Suprapubic skin (tissue), 4 donors: ENCODE data around the gene TYRO3. TPM values are rescaled to one million over a fixed set of nuclear protein-coding genes. Genes with fewer than 3 reads are reported as not detected.
A peak's percentile ranks its signal among the peaks of the same experiment; 100 is the strongest.

ENCODE experiments used
- DNase-seq, 2 donors: peaks; one replicate each; pipeline ENCODE4 v3.0.0-alpha.2; 2019; ENCODE audit warnings: low spot score in 2 of 2
- H3K27ac ChIP-seq: fragments of 200-600 bp; sonication (generic); one replicate; pipeline ENCODE4 v1.5.1; 2019
- H3K27me3 ChIP-seq: fragments of 200-600 bp; sonication (generic); one replicate; pipeline ENCODE4 v1.5.1; 2019
- H3K36me3 ChIP-seq: fragments of 200-600 bp; sonication (generic); one replicate; pipeline ENCODE4 v1.5.1; 2019
- H3K4me1 ChIP-seq: fragments of 200-600 bp; sonication (generic); one replicate; pipeline ENCODE4 v1.5.1; 2019
- H3K4me3 ChIP-seq: fragments of 200-600 bp; sonication (generic); one replicate; pipeline ENCODE4 v1.5.1; 2019; ENCODE audit warnings: mild to moderate bottlenecking
- H3K9me3 ChIP-seq: fragments of 200-600 bp; sonication (generic); one replicate; pipeline ENCODE4 v1.5.1; 2019
- CTCF ChIP-seq, 2 donors: fragments of 200-600 bp in 1 of 2; fragments of 450-650 bp in 1 of 2; sonication (generic) in 1 of 2; IDR thresholded peaks; one replicate each; pipeline ENCODE4 v1.5.1; 2016 to 2019; ENCODE audit warnings: antibody characterized with exemption in 2 of 2, mild to moderate bottlenecking in 1 of 2, moderate library complexity in 1 of 2
- EP300 ChIP-seq: sonication (generic); formaldehyde crosslinking; IDR thresholded peaks from one replicate; pipeline ENCODE4 v1.6.1; 2017; ENCODE audit warnings: antibody characterized with exemption
- POLR2A ChIP-seq, 2 donors: fragments of 450-650 bp; IDR thresholded peaks; one replicate each; pipeline ENCODE4 v1.6.1; 2017; ENCODE audit warnings: antibody characterized with exemption in 2 of 2, mild to moderate bottlenecking in 2 of 2, moderate library complexity in 2 of 2
- POLR2AphosphoS5 ChIP-seq, 3 donors: sonication (generic); formaldehyde crosslinking; IDR thresholded peaks; one replicate each; pipeline ENCODE4 v1.6.1; 2017; ENCODE audit warnings: antibody characterized with exemption in 3 of 3
- WGBS: methylation state at CpG from one replicate; pipeline ENCODE4 v1.1.5; 2018; 5-methylcytosine and 5-hydroxymethylcytosine counted together
- total RNA-seq, 4 donors: library from RNA; depleted of rRNA; stranded (reverse); fragments of >200 nt; gene quantifications; one replicate each; pipeline ENCODE4 v1.1.0, GENCODE V29; 2016

TYRO3 gene
- total RNA-seq, 4 donors from 2014 or later, result 19.2 to 39.4 (median 39.0) TPM

GRCh38 chr15:41544650-41545015 is 14.4 kb upstream of the TYRO3 start:
- Histone ChIP-seq H3K4me3 (peak overlapping the region; percentile 92), H3K4me1 (peaks cover 12% of the 10 kb centered on the region), H3K9me3 (no peaks in the 10 kb centered on the region), H3K27ac (peak overlapping the region; percentile 78), H3K36me3 (no peaks in the 10 kb centered on the region), H3K27me3 (no peaks in the 10 kb centered on the region)
- DNase-seq, result peak; percentile 94
- 45% methylated on average over 12 of the region's 15 CpGs for WGBS
- TF ChIP-seq POLR2AphosphoS5 (IDR thresholded peaks at IDR 0.05) (peak in 2 of 3 donors; percentile 66 to 93), POLR2A (IDR thresholded peaks at IDR 0.05) (no peak)

- no peaks in the 10 kb centered on the region for H3K36me3 ChIP-seq
- no peak for TF ChIP-seq POLR2AphosphoS5 (IDR thresholded peaks at IDR 0.05)
- no peak for TF ChIP-seq EP300
- no peak for TF ChIP-seq POLR2A (IDR thresholded peaks at IDR 0.05)
- TF ChIP-seq CTCF (IDR thresholded peaks at IDR 0.05), result no peak
- H3K9me3 ChIP-seq, result no peaks in the 10 kb centered on the region
- WGBS, result 58% methylated on average over 3 of the region's 3 CpGs
- DNase-seq, result no peak
- no peaks in the 10 kb centered on the region for H3K27me3 ChIP-seq
- peaks cover 12% of the 10 kb centered on the region for H3K4me1 ChIP-seq
- H3K27ac ChIP-seq, result peak overlapping the region; percentile 74
- H3K4me3 ChIP-seq, result no peak overlapping the region
Measured at GRCh38 chr15:41545218-41545617, 13.8 kb upstream of the TYRO3 start.

- Histone ChIP-seq H3K4me3 (no peak overlapping the region), H3K9me3 (no peaks in the 10 kb centered on the region), H3K27ac (no peak overlapping the region), H3K36me3 (no peaks in the 10 kb centered on the region), H3K27me3 (no peaks in the 10 kb centered on the region), H3K4me1 (peaks cover 12% of the 10 kb centered on the region)
- TF ChIP-seq POLR2AphosphoS5 (IDR thresholded peaks at IDR 0.05), result no peak
- no peak for TF ChIP-seq CTCF (IDR thresholded peaks at IDR 0.05)
- no peak for TF ChIP-seq POLR2A (IDR thresholded peaks at IDR 0.05)
- TF ChIP-seq EP300, result no peak
- WGBS, result 71% methylated on average over 13 of the region's 13 CpGs
- no peak for DNase-seq
Measured at GRCh38 chr15:41546851-41547786, 11.9 kb upstream of the TYRO3 start.

- Histone ChIP-seq H3K36me3 (no peaks in the 10 kb centered on the region), H3K27me3 (no peaks in the 10 kb centered on the region)
- 94% methylated on average over 9 of the region's 9 CpGs for whole genome bisulfite sequencing
Measured at GRCh38 chr15:41550066-41550775, 8.8 kb upstream of the TYRO3 start.

GRCh38 chr15:41553731-41554130 is 5.3 kb upstream of the TYRO3 start:
- WGBS, result 86% methylated on average over 1 of the region's 1 CpG
- Histone ChIP-seq H3K9me3 (no peaks in the 10 kb centered on the region), H3K4me3 (no peak overlapping the region), H3K27ac (no peak overlapping the region), H3K4me1 (peaks cover 14% of the 10 kb centered on the region), H3K27me3 (no peaks in the 10 kb centered on the region), H3K36me3 (no peaks in the 10 kb centered on the region)
- DNase-seq, result no peak
- no peak for TF ChIP-seq CTCF (IDR thresholded peaks at IDR 0.05)
- no peak for TF ChIP-seq EP300
- no peak for TF ChIP-seq POLR2AphosphoS5 (IDR thresholded peaks at IDR 0.05)
- no peak for TF ChIP-seq POLR2A (IDR thresholded peaks at IDR 0.05)

More at GRCh38 chr15:41550066-41550775, 8.8 kb upstream of the TYRO3 start:
- Histone ChIP-seq H3K27ac (no peak overlapping the region), H3K9me3 (no peaks in the 10 kb centered on the region), H3K4me3 (no peak overlapping the region), H3K4me1 (peaks cover under 1% of the 10 kb centered on the region)
- DNase-seq, result no peak
- TF ChIP-seq EP300 (no peak), POLR2A (IDR thresholded peaks at IDR 0.05) (no peak), CTCF (IDR thresholded peaks at IDR 0.05) (no peak)
